Body of pancreas (tissue), 4 donors: ENCODE data around the gene DENND1A. TPM values are rescaled to one million over a fixed set of nuclear protein-coding genes. Genes with fewer than 3 reads are reported as not detected.

ENCODE experiments used
- ATAC-seq: fragments of 150-250 bp; one replicate; pipeline ENCODE4 v1.9.1; 2016
- DNase-seq, 4 donors: peaks; one replicate each; pipeline ENCODE4 v3.0.0-alpha.2; 2019
- H3K27ac ChIP-seq, 4 donors: fragments of 200-600 bp; sonication (generic); 1 replicate in 3 of 4; 2 replicates in 1 of 4; pipeline versions ENCODE4 v1.5.1 to v1.6.1; 2016 to 2019; ENCODE audit warnings: mild to moderate bottlenecking in 1 of 4, mixed read lengths in 1 of 4, moderate library complexity in 1 of 4
- H3K27me3 ChIP-seq, 2 donors: fragments of 200-600 bp; sonication (generic); one replicate each; pipeline ENCODE4 v1.6.0; 2016; ENCODE audit warnings: mild to moderate bottlenecking in 1 of 2
- H3K36me3 ChIP-seq, 2 donors: fragments of 200-600 bp; sonication (generic); replicated peaks in 1 of 2; 2 replicates each; pipeline ENCODE4 v1.5.1; 2016; ENCODE audit warnings: low read depth in 2 of 2; ENCODE audit not compliant: insufficient read depth in 1 of 2
- H3K4me1 ChIP-seq: fragments of 200-600 bp; sonication (generic); one replicate; pipeline ENCODE4 v1.6.0; 2016
- H3K4me3 ChIP-seq, 2 donors: fragments of 200-600 bp; sonication (generic); 1 replicate in 1 of 2; 2 replicates in 1 of 2; pipeline ENCODE4 v1.5.1; 2016 to 2019
- H3K9me3 ChIP-seq, 3 donors: fragments of 200-600 bp; sonication (generic); 1 replicate in 2 of 3; 2 replicates in 1 of 3; pipeline ENCODE4 v1.5.1; 2016
- CTCF ChIP-seq, 7 experiments: fragments of 450-650 bp in 4 of 7; fragments of 200-600 bp in 3 of 7; sonication (generic) in 3 of 7; IDR thresholded peaks; one replicate each; pipeline ENCODE4 v1.5.1; 2016 to 2019; ENCODE audit warnings: antibody characterized with exemption in 7 of 7
- POLR2A ChIP-seq, 3 donors: fragments of 450-650 bp; IDR thresholded peaks; one replicate each; pipeline ENCODE4 v1.6.1; 2016; ENCODE audit warnings: antibody characterized with exemption in 3 of 3, mild to moderate bottlenecking in 2 of 3
- WGBS, 2 donors: methylation state at CpG; one replicate each; pipeline ENCODE4 v1.1.5; 2017; 5-methylcytosine and 5-hydroxymethylcytosine counted together
- intact Hi-C: fragments of 100-400 bp; cut with DNase I; formaldehyde crosslinking; loops from one replicate; pipeline ENCODE4 v1.15.1; 2023
- total RNA-seq, 2 donors: library from RNA; depleted of rRNA; stranded (reverse); fragments of >200 nt; gene quantifications; one replicate each; pipeline ENCODE4 v1.1.0, GENCODE V29; 2016

Gene DENND1A
- total RNA-seq, 2 donors from 2014 or later, result 7.6 to 8.6 TPM

- intact Hi-C loops, result no loop called here
- TF ChIP-seq CTCF (IDR thresholded peaks at IDR 0.05) (no peak), POLR2A (IDR thresholded peaks at IDR 0.05) (no peak)
- no peaks in the 10 kb centered on the region for H3K27me3 ChIP-seq
- H3K4me1 ChIP-seq, result no peaks in the 10 kb centered on the region
- H3K4me3 ChIP-seq, result no peak overlapping the region
- no peak for ATAC-seq
- no peak for DNase-seq
- 72 to 77% methylated on average over 6 to 14 of the region's 17 CpGs for WGBS, 2 donors
- no peak overlapping the region for H3K27ac ChIP-seq
- H3K36me3 ChIP-seq, result no peaks in the 10 kb centered on the region
- no peaks in the 10 kb centered on the region for H3K9me3 ChIP-seq
These were observed 509.3 kb downstream of the DENND1A start for GRCh38 chr9:123420592-123421111.

- H3K9me3 ChIP-seq, result no peaks in the 10 kb centered on the region
- H3K27ac ChIP-seq, result no peak overlapping the region
- intact Hi-C loops, result no loop called here
- no peaks in the 10 kb centered on the region for H3K36me3 ChIP-seq
- no peak for ATAC-seq
- no peaks in the 10 kb centered on the region for H3K4me1 ChIP-seq
- H3K4me3 ChIP-seq, result no peak overlapping the region
- WGBS, 2 donors, result 89 to 90% methylated on average over 24 to 31 of the region's 31 CpGs
- DNase-seq, result no peak
- no peaks in the 10 kb centered on the region for H3K27me3 ChIP-seq
- no peak for TF ChIP-seq CTCF (IDR thresholded peaks at IDR 0.05)
- no peak for TF ChIP-seq POLR2A (IDR thresholded peaks at IDR 0.05)
These were observed 510.0 kb downstream of the DENND1A start for GRCh38 chr9:123419721-123420591.

- intact Hi-C loops, result no loop called here
- H3K4me1 ChIP-seq, result no peaks in the 10 kb centered on the region
- no peaks in the 10 kb centered on the region for H3K9me3 ChIP-seq
- H3K27ac ChIP-seq, result no peak overlapping the region
- no peak overlapping the region for H3K4me3 ChIP-seq
- TF ChIP-seq POLR2A (IDR thresholded peaks at IDR 0.05) (no peak), CTCF (IDR thresholded peaks at IDR 0.05) (no peak)
- no peak for ATAC-seq
- H3K36me3 ChIP-seq, result no peaks in the 10 kb centered on the region
- 82 to 94% methylated on average over 4 of the region's 4 CpGs for WGBS, 2 donors
- DNase-seq, result no peak
- H3K27me3 ChIP-seq, result no peaks in the 10 kb centered on the region
These were observed 510.8 kb downstream of the DENND1A start for GRCh38 chr9:123419091-123419490.

- no peaks in the 10 kb centered on the region for H3K36me3 ChIP-seq
- H3K4me3 ChIP-seq, result no peak overlapping the region
- no peaks in the 10 kb centered on the region for H3K27me3 ChIP-seq
- 91 to 95% methylated on average over 9 to 10 of the region's 10 CpGs for WGBS, 2 donors
- intact Hi-C loops, result no loop called here
- no peaks in the 10 kb centered on the region for H3K4me1 ChIP-seq
- no peaks in the 10 kb centered on the region for H3K9me3 ChIP-seq
- ATAC-seq, result no peak
- H3K27ac ChIP-seq, result no peak overlapping the region
- no peak for TF ChIP-seq CTCF (IDR thresholded peaks at IDR 0.05)
- DNase-seq, result peak in 1 of 4 donors; percentile 2
These were observed 511.4 kb downstream of the DENND1A start for GRCh38 chr9:123418506-123418905.

GRCh38 chr9:123418052-123418430 is 511.9 kb downstream of the DENND1A start:
- H3K36me3 ChIP-seq, result no peaks in the 10 kb centered on the region
- H3K4me1 ChIP-seq, result no peaks in the 10 kb centered on the region
- no peak overlapping the region for H3K4me3 ChIP-seq
- 87 to 96% methylated on average over 5 of the region's 5 CpGs for WGBS, 2 donors
- DNase-seq (no peak), ATAC-seq (no peak)
- no peaks in the 10 kb centered on the region for H3K27me3 ChIP-seq
- TF ChIP-seq CTCF (IDR thresholded peaks at IDR 0.05), result no peak
- no peak for TF ChIP-seq POLR2A (IDR thresholded peaks at IDR 0.05)
- no peaks in the 10 kb centered on the region for H3K9me3 ChIP-seq
- intact Hi-C loops, result no loop called here
- H3K27ac ChIP-seq, result no peak overlapping the region
